Tibial nerve (tissue), 4 donors: ENCODE measurements around the gene AGPAT3.

Experiments used
- EP300 ChIP-seq, 2 donors: sonication (generic); formaldehyde crosslinking; IDR thresholded peaks; one replicate each; pipeline ENCODE4 v1.6.1; 2017; ENCODE audit warnings: antibody characterized with exemption in 2 of 2, mild to moderate bottlenecking in 1 of 2
- POLR2A ChIP-seq, 2 donors: fragments of 450-650 bp; IDR thresholded peaks; one replicate each; pipeline ENCODE4 v1.6.1; 2017; ENCODE audit warnings: antibody characterized with exemption in 2 of 2, mild to moderate bottlenecking in 2 of 2, moderate library complexity in 2 of 2
- TF ChIP-seq, protein P1 (sequence below), 5 experiments: fragments of 200-600 bp in 3 of 5; fragments of 450-650 bp in 2 of 5; sonication (generic) in 3 of 5; IDR thresholded peaks; one replicate each; pipeline ENCODE4 v1.5.1; 2016 to 2019; ENCODE audit warnings: antibody characterized with exemption in 5 of 5, mild to moderate bottlenecking in 3 of 5, moderate library complexity in 2 of 5

DNA sequence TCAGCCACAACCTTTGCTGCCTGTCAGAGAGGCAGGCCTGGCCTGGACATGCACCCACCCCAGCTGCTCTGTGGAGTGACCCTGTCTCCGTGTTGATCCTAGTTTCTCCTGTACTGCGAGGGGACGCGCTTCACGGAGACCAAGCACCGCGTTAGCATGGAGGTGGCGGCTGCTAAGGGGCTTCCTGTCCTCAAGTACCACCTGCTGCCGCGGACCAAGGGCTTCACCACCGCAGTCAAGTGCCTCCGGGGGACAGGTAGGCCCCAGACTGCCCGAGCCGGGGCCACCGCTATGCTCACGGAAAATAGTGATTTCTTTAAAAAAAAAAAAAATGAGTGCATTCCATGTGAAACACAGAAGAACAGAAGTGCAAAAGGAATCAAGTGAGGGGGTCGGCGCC lies 105.5 kb downstream of the AGPAT3 start:
- TF ChIP-seq POLR2A (IDR thresholded peaks at IDR 0.05) (no peak), EP300 (IDR thresholded peaks at IDR 0.05) (no peak)
- TF ChIP-seq, protein P1, sequence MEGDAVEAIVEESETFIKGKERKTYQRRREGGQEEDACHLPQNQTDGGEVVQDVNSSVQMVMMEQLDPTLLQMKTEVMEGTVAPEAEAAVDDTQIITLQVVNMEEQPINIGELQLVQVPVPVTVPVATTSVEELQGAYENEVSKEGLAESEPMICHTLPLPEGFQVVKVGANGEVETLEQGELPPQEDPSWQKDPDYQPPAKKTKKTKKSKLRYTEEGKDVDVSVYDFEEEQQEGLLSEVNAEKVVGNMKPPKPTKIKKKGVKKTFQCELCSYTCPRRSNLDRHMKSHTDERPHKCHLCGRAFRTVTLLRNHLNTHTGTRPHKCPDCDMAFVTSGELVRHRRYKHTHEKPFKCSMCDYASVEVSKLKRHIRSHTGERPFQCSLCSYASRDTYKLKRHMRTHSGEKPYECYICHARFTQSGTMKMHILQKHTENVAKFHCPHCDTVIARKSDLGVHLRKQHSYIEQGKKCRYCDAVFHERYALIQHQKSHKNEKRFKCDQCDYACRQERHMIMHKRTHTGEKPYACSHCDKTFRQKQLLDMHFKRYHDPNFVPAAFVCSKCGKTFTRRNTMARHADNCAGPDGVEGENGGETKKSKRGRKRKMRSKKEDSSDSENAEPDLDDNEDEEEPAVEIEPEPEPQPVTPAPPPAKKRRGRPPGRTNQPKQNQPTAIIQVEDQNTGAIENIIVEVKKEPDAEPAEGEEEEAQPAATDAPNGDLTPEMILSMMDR (IDR thresholded peaks at IDR 0.05) = no peak
